SK-N-SH (cell line): Measurements from ENCODE around the gene CPEB3. TPM values are rescaled to one million over a fixed set of nuclear protein-coding genes. Genes with fewer than 3 reads are reported as not detected.

ENCODE experiments used
- CTCF ChIA-PET: fragments of 300-600, 350-600 bp; formaldehyde crosslinking; extraction: SDS; loops from one replicate; lab custom pipeline; 2021; lab: Yijun Ruan, JAX
- POLR2A ChIA-PET: fragments of 350-600 bp; sonication (Branson Sonifier 250); formaldehyde crosslinking; extraction: SDS; loops from one replicate; lab custom pipeline; 2020; ENCODE audit warnings: antibody characterized with exemption, inconsistent platforms; lab: Yijun Ruan, JAX
- DNase-seq: peaks from one replicate; pipeline ENCODE4 v3.0.0; 2012
- H2AFZ ChIP-seq: fragments of 200-600 bp; sonication (generic); 2 replicates; pipeline ENCODE4 v1.8.1; 2016; ENCODE audit warnings: antibody characterized with exemption, mild to moderate bottlenecking, low read depth
- H3F3A ChIP-seq: fragments of 200-600 bp; sonication (generic); replicated peaks from 2 replicates; pipeline ENCODE3; 2016; ENCODE audit warnings: antibody characterized with exemption, mild to moderate bottlenecking; ENCODE audit not compliant: insufficient read depth
- H3K27ac ChIP-seq, 2 experiments: fragments of 200-500 bp in 1 of 2; fragments of 200-600 bp in 1 of 2; sonication (Bioruptor generic) in 1 of 2; sonication (generic), shearing (Covaris generic) in 1 of 2; 2 replicates each; pipeline versions ENCODE4 v1.5.1 to v1.6.1; 2014 to 2016; ENCODE audit warnings: low read depth in 2 of 2, inconsistent platforms in 1 of 2, low read length in 1 of 2, mild to moderate bottlenecking in 1 of 2, mixed read lengths in 1 of 2
- H3K27me3 ChIP-seq: fragments of 200-600 bp; sonication (generic), shearing (Covaris generic); 2 replicates; pipeline ENCODE4 v1.6.1; 2016; ENCODE audit warnings: mixed run types; ENCODE audit not compliant: insufficient read depth
- H3K36me3 ChIP-seq, 2 experiments: fragments of 200-500 bp in 1 of 2; fragments of 200-600 bp in 1 of 2; sonication (Bioruptor generic) in 1 of 2; sonication (generic) in 1 of 2; replicated peaks in 1 of 2; 2 replicates each; pipeline versions ENCODE3 to v1.5.1; 2014 to 2016; ENCODE audit warnings: low read length in 1 of 2, mild to moderate bottlenecking in 1 of 2; ENCODE audit not compliant: insufficient read depth in 2 of 2, control insufficient read depth in 1 of 2
- H3K4me1 ChIP-seq, 2 experiments: fragments of 200-500 bp in 1 of 2; fragments of 200-600 bp in 1 of 2; sonication (Bioruptor generic) in 1 of 2; sonication (generic), shearing (Covaris generic) in 1 of 2; 2 replicates each; pipeline versions ENCODE4 v1.5.1 to v1.6.1; 2014 to 2016; ENCODE audit warnings: low read depth in 1 of 2, low read length in 1 of 2, mixed run types in 1 of 2; ENCODE audit not compliant: insufficient read depth in 2 of 2, control insufficient read depth in 1 of 2
- H3K4me2 ChIP-seq: fragments of 200-600 bp; sonication (generic), shearing (Covaris generic); 2 replicates; pipeline ENCODE4 v1.6.1; 2017; ENCODE audit warnings: mixed run types
- H3K4me3 ChIP-seq, 2 experiments: fragments of 200-500 bp in 1 of 2; fragments of 200-600 bp in 1 of 2; sonication (Bioruptor generic) in 1 of 2; sonication (generic), shearing (Covaris generic) in 1 of 2; 2 replicates each; pipeline versions ENCODE4 v1.5.1 to v1.8.1; 2014 to 2016; ENCODE audit warnings: low read depth in 2 of 2, inconsistent platforms in 1 of 2, low read length in 1 of 2, mild to moderate bottlenecking in 1 of 2, mixed read lengths in 1 of 2, moderate library complexity in 1 of 2
- H3K79me2 ChIP-seq: fragments of 200-600 bp; sonication (generic); 2 replicates; pipeline ENCODE4 v1.8.1; 2017; ENCODE audit warnings: mild to moderate bottlenecking; ENCODE audit not compliant: insufficient read depth
- H3K9ac ChIP-seq: fragments of 200-600 bp; sonication (generic); 2 replicates; pipeline ENCODE4 v1.6.1; 2017; ENCODE audit warnings: mixed run types
- H3K9me2 ChIP-seq: fragments of 200-600 bp; sonication (generic); 2 replicates; pipeline ENCODE4 v1.6.1; 2017; ENCODE audit warnings: mixed run types
- H3K9me3 ChIP-seq: fragments of 200-600 bp; sonication (generic); 2 replicates; pipeline ENCODE4 v1.6.1; 2017; ENCODE audit warnings: mixed run types, mild to moderate bottlenecking, moderate library complexity
- H4K20me1 ChIP-seq: fragments of 200-600 bp; sonication (generic); 2 replicates; pipeline ENCODE4 v1.6.1; 2017; ENCODE audit warnings: mild to moderate bottlenecking, mixed run types; ENCODE audit not compliant: insufficient read depth
- CTCF ChIP-seq: fragments of 200-600 bp; sonication (generic); IDR thresholded peaks from 2 replicates; pipeline ENCODE4 v1.6.1; 2017; ENCODE audit warnings: antibody characterized with exemption, mild to moderate bottlenecking, moderate library complexity
- ELF1 ChIP-seq: IDR thresholded peaks from 2 replicates; pipeline ENCODE4 v1.4.0; 2012
- FOSL2 ChIP-seq: IDR thresholded peaks from 2 replicates; pipeline ENCODE4 v1.4.0; 2012; ENCODE audit warnings: low read depth, mild to moderate bottlenecking, moderate library complexity, borderline replicate concordance
- FOXJ3 ChIP-seq: sonication (generic); formaldehyde crosslinking; IDR thresholded peaks from 2 replicates; pipeline ENCODE4 v1.5.1; 2020; ENCODE audit warnings: mild to moderate bottlenecking, missing genetic modification reagents
- GABPA ChIP-seq: IDR thresholded peaks from 2 replicates; pipeline ENCODE4 v1.4.0; 2012; ENCODE audit warnings: low read depth, mild to moderate bottlenecking
- RAD21 ChIP-seq: IDR thresholded peaks from 2 replicates; pipeline ENCODE4 v1.6.1; 2012; ENCODE audit warnings: mild to moderate bottlenecking, low read length
- RCOR1 ChIP-seq: fragments of 150-350 bp; IDR thresholded peaks from 2 replicates; pipeline ENCODE4 v1.6.1; 2017; ENCODE audit warnings: antibody characterized with exemption, low read length
- RXRA ChIP-seq: IDR thresholded peaks from 2 replicates; pipeline ENCODE4 v1.4.0; 2012; ENCODE audit warnings: low read depth, mild to moderate bottlenecking, borderline replicate concordance
- SIN3A ChIP-seq: IDR thresholded peaks from 2 replicates; pipeline ENCODE4 v1.6.1; 2012; ENCODE audit warnings: low read depth, mild to moderate bottlenecking, low read length, moderate library complexity, borderline replicate concordance
- SMC3 ChIP-seq: IDR thresholded peaks from 2 replicates; pipeline ENCODE4 v1.6.1; 2012; ENCODE audit warnings: low read depth, low read length, improper control_type of control experiment
- YY1 ChIP-seq: IDR thresholded peaks from 2 replicates; pipeline ENCODE4 v1.4.0; 2012; ENCODE audit warnings: low read depth, mild to moderate bottlenecking
- WGBS: methylation state at CpG from one replicate; pipeline ENCODE4 v1.1.6; 2017; ENCODE audit warnings: low lambda C conversion rate; 5-methylcytosine and 5-hydroxymethylcytosine counted together
- polyA plus RNA-seq, 3 experiments: library from polyadenylated mRNA; depleted of rRNA; stranded (reverse); fragments of >200 nt; gene quantifications; 2 replicates each; pipeline ENCODE4 v1.2.3, GENCODE V29; 2012
- TF ChIP-seq, protein P1 (sequence below): fragments of 150-350 bp; IDR thresholded peaks from 2 replicates; pipeline ENCODE4 v1.6.1; 2016; ENCODE audit warnings: mild to moderate bottlenecking, low read depth, low read length
- TF ChIP-seq, protein P2 (sequence below): IDR thresholded peaks from 2 replicates; pipeline ENCODE4; 2012

The CPEB3 gene
- polyA plus RNA-seq, 1 of the 3 experiments (the other 2 are of a cell fraction), result 0.36 TPM

GRCh38 chr10:92003258-92003657, 287.6 kb downstream of the CPEB3 start:
- Histone ChIP-seq H2AFZ (no peak overlapping the region), H3K9ac (no peak overlapping the region), H3K36me3 (peaks cover 14 to 41% of the 10 kb centered on the region in 2 experiments), H3K4me3 (no peak overlapping the region), H3K9me3 (no peaks in the 10 kb centered on the region), H3K79me2 (no peaks in the 10 kb centered on the region), H3K4me2 (no peak overlapping the region), H3F3A (peaks cover 2% of the 10 kb centered on the region), H4K20me1 (no peaks in the 10 kb centered on the region), H3K27me3 (no peaks in the 10 kb centered on the region), H3K9me2 (no peaks in the 10 kb centered on the region), H3K27ac (no peak overlapping the region), H3K4me1 (no peaks in the 10 kb centered on the region)
- 92% methylated on average over 2 of the region's 2 CpGs for WGBS
- POLR2A ChIA-PET, result no interaction called here
- TF ChIP-seq CTCF, result no peak
- TF ChIP-seq, protein P1, sequence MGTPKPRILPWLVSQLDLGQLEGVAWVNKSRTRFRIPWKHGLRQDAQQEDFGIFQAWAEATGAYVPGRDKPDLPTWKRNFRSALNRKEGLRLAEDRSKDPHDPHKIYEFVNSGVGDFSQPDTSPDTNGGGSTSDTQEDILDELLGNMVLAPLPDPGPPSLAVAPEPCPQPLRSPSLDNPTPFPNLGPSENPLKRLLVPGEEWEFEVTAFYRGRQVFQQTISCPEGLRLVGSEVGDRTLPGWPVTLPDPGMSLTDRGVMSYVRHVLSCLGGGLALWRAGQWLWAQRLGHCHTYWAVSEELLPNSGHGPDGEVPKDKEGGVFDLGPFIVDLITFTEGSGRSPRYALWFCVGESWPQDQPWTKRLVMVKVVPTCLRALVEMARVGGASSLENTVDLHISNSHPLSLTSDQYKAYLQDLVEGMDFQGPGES, result no peak
- TF ChIP-seq SMC3, result no peak
- no peak for TF ChIP-seq RXRA
- TF ChIP-seq ELF1, result no peak
- TF ChIP-seq FOSL2, result no peak
- CTCF ChIA-PET, result no interaction called here
- no peak for DNase-seq

GRCh38 chr10:92001995-92002394, 288.9 kb downstream of the CPEB3 start:
- 97% methylated on average over 2 of the region's 2 CpGs for WGBS
- Histone ChIP-seq H3K4me3 (no peak overlapping the region), H3K27ac (no peak overlapping the region), H3K9ac (no peak overlapping the region), H3K4me2 (no peak overlapping the region), H3K9me2 (no peaks in the 10 kb centered on the region), H3K27me3 (no peaks in the 10 kb centered on the region), H3K4me1 (no peaks in the 10 kb centered on the region), H2AFZ (no peak overlapping the region), H3F3A (peaks cover 2% of the 10 kb centered on the region), H3K9me3 (no peaks in the 10 kb centered on the region), H3K79me2 (no peaks in the 10 kb centered on the region), H4K20me1 (no peaks in the 10 kb centered on the region), H3K36me3 (peaks cover 23 to 53% of the 10 kb centered on the region in 2 experiments)
- ChIA-PET POLR2A (no interaction called here), CTCF (no interaction called here)
- TF ChIP-seq RAD21, result no peak
- no peak for TF ChIP-seq RCOR1
- TF ChIP-seq GABPA, result no peak
- TF ChIP-seq FOXJ3 (CRISPR knock-in tag), result no peak
- TF ChIP-seq, protein P1, result no peak
- TF ChIP-seq YY1, result no peak
- TF ChIP-seq SIN3A, result no peak
- TF ChIP-seq SMC3, result no peak
- TF ChIP-seq, protein P2, sequence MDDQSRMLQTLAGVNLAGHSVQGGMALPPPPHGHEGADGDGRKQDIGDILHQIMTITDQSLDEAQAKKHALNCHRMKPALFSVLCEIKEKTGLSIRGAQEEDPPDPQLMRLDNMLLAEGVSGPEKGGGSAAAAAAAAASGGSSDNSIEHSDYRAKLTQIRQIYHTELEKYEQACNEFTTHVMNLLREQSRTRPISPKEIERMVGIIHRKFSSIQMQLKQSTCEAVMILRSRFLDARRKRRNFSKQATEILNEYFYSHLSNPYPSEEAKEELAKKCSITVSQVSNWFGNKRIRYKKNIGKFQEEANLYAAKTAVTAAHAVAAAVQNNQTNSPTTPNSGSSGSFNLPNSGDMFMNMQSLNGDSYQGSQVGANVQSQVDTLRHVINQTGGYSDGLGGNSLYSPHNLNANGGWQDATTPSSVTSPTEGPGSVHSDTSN, result no peak
- no peak for DNase-seq
